ENCODE measurements around the gene NTN1.
"Not testable (repeated sequence)": the region's sequence is repeated elsewhere in the genome, so short reads cannot be mapped to it uniquely, and the experiment has no call there.

DNA sequence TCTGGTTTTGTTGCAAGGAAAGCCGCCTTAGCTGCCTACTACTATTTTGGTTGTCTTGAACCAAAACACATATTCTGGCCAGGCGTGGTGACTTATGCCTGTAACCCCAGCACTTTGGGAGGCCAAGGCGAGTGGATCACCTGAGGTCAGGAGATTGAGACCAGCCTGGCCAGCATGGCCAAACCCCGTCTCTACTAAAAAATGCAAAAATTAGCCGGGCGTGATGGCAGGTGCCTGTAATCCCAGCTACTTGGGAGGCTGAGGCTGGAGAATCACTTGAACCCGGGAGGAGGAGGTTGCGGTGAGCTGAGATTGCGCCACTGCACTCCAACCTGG lies 236.3 kb downstream of the NTN1 start:
- TF ChIP-seq, protein P1, sequence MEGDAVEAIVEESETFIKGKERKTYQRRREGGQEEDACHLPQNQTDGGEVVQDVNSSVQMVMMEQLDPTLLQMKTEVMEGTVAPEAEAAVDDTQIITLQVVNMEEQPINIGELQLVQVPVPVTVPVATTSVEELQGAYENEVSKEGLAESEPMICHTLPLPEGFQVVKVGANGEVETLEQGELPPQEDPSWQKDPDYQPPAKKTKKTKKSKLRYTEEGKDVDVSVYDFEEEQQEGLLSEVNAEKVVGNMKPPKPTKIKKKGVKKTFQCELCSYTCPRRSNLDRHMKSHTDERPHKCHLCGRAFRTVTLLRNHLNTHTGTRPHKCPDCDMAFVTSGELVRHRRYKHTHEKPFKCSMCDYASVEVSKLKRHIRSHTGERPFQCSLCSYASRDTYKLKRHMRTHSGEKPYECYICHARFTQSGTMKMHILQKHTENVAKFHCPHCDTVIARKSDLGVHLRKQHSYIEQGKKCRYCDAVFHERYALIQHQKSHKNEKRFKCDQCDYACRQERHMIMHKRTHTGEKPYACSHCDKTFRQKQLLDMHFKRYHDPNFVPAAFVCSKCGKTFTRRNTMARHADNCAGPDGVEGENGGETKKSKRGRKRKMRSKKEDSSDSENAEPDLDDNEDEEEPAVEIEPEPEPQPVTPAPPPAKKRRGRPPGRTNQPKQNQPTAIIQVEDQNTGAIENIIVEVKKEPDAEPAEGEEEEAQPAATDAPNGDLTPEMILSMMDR (IDR thresholded peaks at IDR 0.05; ENCODE audit: insufficient read depth, low read length, poor library complexity, severe bottlenecking) = not testable (repeated sequence)
- TF ChIP-seq EZH2phosphoT487 (conservative IDR thresholded peaks at IDR 0.05; ENCODE audit: low read length) = not testable (repeated sequence)

Measured in SU-DHL-6 (cell line).